Lower leg skin (tissue), 3 donors: ENCODE measurements around the gene MAD1L1.

Experiments
- CTCF ChIP-seq, 3 donors: fragments of 450-650 bp; IDR thresholded peaks; one replicate each; pipeline ENCODE4 v1.5.1; 2016; ENCODE audit warnings: antibody characterized with exemption in 3 of 3, mild to moderate bottlenecking in 3 of 3, moderate library complexity in 2 of 3
- POLR2A ChIP-seq, 2 donors: fragments of 450-650 bp; IDR thresholded peaks; one replicate each; pipeline ENCODE4 v1.6.1; 2016 to 2017; ENCODE audit warnings: antibody characterized with exemption in 2 of 2, mild to moderate bottlenecking in 1 of 2, moderate library complexity in 1 of 2

- TF ChIP-seq CTCF (IDR thresholded peaks at IDR 0.05), result no peak
- TF ChIP-seq POLR2A (IDR thresholded peaks at IDR 0.05), result no peak
Observed at GRCh38 chr7:1949681-1950055, 283.1 kb downstream of the MAD1L1 start.
